GM21515 (cell line): ENCODE data around the gene ABHD12.
"Not testable (repeated sequence)": the region's sequence is repeated elsewhere in the genome, so short reads cannot be mapped to it uniquely, and the experiment has no call there.

ENCODE experiments used
- ATAC-seq: cut with Tn5 transposase; IDR thresholded peaks from one replicate; pipeline ENCODE4 v1.9.1; 2021; ENCODE audit not compliant: unreplicated experiment

ABHD12 gene

DNA sequence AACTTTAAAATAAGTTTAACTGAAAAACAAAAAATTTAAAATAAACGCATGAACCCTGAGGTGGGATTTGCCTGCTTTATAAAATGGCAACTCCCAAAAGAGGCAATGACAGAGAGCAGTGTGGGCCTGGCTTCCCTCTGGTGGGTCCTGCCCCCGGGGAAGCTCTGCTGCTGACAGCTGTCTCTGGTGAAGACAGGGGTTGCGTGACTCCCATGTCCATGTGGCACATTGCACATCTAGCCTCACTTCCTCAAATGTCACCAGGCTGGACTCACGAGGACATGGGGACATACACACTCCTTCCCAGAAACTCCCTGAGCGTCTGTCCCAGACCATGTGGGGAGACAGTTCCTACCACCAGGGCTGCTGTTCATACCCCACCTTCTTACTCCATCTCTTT lies 66.2 kb downstream of the ABHD12 start:
- ATAC-seq: no peak

DNA sequence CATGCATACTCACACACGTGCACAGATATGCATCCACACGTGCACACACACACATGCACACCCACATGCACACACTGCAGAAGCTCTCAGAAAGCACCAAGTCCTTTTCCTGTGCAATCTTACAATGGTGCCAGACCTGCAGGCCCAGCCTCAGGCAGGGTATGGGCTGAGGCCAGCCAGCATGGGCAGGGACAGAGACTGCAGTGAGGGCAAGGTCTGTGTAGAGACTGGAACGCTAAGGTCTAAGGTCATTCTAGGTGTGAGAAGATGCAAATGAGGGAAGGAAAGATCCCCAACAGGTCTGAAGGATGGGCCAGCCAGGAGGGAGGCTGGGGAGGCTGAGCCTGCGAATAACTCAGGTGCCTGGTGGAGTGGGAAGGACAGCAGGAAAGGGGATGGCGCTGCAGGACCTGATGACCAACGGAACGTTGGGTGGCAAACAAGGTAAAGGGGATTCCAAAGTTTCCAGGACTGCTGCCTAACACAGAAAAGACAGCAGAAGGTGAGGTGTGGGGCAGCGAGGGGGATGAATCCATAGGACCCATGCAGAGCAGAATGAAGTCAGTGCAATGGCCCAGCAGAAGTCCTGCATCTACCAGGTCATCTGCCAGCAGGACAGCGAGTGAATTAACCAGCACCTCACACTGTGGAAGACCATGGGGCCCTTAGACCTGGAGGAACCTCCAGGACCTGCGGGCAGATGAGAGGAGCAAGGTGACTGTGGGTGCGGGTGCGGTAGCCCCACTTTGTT lies 67.0 kb downstream of the ABHD12 start:
- ATAC-seq: no peak

DNA sequence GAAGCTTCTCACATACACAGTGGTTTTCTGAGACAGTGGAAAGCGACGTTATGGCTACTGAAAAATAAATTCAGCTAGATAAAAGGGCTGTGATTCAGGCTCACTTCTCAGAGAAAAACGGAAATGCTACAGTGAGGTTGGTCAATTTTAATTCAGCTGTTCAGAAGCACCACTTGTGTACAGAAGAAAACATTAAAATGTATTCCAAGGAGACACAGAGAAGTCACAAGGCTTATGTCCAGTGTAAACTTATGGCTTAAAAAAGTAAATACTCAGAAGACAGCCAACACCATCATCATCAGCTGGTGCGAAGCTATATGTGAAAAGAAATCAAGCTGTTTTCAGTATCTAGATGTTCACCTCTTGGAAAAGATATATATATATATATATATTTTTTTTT lies 68.6 kb downstream of the ABHD12 start:
- ATAC-seq: no peak

DNA sequence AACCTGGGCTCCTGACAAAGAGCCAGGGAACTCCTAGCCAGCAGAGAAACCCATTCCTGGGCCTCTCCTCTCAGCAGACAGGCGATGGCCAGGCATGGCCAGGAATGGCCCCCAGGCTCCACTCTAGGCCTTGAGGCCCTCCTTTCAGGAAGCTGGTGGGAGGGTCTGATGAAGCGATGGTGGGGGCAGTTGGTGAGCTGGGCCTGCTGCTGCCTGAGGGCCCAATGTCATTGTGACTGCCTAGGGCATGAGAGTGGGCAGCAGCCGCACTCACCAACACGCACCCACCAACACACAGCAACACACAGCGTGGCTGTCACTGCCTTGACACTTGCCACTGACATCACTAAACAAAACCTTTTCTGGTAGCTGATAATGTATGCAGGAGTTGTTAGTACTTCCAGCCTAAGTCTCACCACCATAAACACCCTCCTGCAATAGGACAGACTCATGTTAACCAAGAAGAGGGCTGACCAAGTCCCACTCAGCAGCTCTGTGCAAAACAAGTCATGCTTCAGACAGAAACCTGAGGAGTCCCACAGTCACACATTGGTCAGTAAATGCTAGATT lies 69.3 kb downstream of the ABHD12 start:
- ATAC-seq: no peak

DNA sequence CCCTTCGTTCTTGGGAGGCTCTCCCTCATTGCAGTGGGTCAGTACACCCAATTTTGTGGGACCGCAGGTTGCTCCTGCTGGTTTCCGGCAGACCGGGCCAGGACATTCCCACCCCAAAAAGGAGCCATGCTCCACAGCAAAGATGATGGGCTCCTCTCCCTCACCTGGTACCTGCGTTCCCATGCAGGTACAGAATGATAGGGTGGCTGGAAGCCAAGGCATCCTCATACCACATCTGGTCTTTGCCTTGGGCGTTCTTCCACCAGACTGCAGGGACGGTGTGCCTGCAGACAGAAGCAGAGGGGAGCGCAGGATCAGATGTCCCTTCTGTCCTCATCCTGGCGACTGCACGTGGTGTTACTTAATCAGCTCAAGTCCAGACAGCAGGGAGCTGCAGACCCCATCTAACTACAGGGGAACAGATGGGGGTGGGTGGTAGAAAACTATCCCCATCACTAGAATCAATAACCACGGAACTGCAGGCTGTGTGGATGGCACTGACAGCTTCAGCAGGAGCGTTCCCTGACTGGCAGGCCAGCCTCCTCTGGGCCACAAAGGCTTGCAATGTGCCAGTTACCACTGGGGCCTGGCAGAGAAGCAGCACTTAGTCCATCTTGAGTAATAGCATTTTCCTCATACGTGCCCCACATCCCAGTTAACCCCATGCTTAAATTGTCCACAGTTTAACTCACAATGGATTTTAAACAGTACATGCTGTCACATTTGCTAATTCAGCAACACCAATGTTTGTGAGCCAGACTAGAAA lies 70.4 kb downstream of the ABHD12 start:
- no peak for ATAC-seq

DNA sequence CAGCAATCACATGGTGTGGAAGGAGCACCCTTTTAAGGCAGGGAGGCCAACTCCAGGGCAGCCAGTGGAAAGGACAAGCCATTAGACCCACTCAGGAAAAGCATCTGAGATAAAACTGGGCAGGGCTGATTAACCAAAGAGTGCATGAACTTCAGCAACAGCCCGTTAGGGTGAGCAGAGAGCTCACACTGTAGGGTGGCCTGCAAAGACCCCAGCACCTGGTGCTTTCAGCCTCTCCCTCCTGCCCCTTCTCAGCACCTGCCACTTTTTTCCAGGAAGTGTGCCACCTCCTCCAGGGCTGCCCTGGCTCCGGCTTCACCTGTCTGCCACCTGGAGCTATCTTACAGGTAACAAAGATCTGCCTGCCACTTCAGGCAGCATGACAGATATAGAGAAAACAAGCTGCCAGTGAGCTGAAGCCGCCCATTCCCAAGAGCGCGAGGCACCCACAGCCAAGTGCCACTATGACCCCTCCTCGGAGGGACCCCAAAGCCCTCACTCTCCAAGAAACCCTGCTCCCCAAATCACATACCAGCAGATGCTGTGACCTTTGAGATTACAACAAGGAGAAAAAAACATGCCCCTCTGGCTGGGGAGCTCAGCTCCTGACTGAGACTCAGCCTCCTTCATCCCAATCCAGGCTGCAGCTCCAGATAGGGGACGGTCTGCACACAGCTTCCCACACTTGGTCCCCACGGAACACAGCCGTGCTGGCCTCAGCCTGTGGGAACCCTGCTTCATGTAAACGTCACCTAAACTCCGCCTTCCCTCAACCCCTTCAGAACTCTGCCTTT lies 71.2 kb downstream of the ABHD12 start:
- ATAC-seq: peak; percentile 14

DNA sequence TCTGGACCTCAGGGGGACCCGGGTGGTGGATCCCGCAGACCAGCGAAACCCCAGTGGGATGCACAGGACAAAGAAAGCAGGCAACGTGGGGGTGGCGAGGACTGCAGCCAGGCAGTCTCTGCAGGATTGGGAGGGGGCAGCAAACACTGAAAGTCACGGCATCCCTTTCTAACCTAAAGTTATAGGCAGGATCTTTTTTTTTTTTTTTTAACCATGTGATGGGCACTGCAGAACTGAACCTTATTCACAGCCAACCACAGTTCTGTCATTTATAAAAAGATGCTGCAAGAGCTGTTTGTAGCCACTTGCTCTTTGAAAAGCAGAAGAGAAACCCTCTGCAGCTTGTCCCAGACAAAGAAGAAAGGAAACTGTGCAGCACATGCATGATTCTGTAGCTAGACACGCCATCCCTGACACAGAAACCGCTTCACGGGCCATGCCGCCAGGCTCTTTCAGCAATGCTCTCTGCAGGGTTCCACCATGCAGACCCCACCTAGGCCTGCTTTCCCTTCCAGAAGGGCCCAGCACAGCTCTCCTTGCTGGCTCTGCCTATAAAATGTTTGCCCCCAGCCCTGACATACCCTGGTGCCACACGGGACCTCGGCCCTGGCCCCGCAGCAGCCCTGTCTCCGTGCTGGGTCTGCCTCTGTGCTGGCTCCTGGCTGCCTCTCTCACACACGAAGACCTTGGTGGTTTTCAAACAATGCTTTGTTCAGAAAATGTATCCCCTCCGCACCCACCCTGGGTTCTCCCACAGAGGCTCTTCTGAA lies 72.0 kb downstream of the ABHD12 start:
- ATAC-seq: peak; percentile 88

DNA sequence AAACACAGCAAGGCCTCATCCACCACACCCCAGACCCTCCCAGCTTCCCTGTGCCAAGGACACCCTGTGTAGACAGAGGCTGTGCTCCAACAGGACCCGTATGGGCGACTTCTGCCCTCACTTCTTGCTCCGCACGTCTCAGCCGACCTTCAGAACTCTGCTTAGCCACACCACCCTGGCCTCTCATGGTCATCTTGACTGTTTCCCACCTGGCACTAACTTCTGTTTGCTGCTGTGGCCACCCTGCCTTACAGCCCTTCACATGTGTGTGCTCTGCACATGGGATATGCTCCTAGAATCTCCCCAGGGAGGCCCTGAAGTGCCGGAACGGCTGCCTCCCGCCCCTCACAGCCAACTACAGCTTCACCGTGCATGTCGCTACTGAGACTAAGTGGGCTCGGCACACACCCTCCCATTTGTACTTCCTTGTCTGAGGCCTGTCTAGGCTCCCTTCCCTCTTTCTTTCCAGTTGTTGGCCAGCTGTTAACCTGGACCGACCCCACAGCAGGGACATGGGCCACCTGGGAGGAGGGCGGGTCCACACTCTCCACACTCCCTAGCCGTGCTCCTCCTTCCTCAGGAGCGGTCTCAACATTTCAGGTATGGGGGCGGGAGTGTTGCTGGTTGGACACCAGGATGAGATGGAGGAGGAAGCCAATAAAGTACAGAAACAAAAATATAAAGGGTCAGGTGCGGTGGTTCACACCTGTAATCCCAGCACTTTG lies 73.1 kb downstream of the ABHD12 start:
- ATAC-seq: no peak

DNA sequence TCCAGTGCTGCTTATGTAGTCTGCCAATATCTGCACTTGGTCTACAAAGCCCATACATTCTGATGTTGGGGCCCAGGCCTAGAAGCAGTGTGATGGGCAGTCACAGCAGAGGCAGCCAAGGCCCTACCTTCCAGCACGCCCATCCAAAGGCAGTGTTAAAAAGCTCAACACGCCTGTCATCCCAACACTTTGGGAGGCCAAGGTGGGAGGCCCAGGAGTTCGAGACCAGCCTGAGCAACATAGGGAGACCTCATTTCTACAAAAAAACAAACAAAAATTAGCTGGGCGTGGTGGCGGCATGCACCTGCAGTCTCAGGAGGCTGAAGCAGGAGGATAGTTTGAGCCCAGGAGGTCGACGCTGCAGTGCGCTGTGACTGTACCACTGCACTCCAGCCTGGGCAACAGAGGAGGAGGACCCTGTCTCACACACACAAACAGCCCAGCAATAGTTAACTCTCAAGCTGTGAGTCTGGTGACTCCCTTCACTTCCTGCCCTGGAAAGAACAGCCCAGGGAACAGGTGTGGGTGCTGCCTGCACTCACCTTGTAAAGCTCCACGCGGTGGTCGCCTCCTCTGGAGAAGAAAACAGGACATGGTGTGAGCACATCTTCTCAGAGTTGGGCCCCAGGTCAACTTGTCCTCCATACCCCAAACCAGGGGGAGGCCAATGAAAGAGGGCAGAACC lies 74.0 kb downstream of the ABHD12 start:
- no peak for ATAC-seq

DNA sequence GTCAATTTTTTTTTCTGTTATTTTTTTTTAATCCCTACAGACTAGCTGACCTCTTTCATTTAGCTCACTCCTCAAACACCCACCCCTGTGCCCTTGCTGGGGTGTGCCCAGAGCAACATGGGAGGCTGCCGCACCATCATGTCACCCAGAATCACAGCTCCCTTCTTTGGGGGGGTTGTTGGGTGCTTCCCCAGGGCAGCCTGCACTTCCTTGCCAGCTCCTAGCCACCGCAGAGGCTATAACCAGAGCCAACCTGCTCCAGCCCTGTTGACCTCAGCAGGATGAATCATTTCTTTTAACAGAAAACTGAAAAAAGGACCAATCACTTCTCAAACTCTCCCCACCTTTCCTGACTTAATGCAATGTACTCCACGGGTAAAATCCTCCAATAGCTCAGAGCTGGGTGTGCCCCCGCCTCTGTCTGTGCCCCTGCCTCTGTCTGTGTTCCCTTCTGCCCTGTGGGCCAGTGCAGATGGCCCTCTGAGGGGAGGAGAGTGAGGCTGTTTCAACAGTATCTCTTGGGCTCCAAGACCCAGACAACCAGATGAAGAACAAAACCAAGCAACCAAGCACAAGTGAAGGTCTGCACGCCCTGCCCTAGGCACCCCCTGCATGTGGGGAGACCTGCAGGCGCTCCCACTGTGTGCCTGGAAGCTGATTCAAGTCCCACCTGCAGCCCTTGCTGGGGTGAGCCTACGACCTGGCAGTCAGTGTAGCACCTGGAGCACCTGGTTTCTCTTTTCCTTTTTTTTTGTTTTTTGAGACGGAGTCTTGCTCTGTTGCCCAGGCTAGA lies 75.0 kb downstream of the ABHD12 start:
- ATAC-seq: no peak

DNA sequence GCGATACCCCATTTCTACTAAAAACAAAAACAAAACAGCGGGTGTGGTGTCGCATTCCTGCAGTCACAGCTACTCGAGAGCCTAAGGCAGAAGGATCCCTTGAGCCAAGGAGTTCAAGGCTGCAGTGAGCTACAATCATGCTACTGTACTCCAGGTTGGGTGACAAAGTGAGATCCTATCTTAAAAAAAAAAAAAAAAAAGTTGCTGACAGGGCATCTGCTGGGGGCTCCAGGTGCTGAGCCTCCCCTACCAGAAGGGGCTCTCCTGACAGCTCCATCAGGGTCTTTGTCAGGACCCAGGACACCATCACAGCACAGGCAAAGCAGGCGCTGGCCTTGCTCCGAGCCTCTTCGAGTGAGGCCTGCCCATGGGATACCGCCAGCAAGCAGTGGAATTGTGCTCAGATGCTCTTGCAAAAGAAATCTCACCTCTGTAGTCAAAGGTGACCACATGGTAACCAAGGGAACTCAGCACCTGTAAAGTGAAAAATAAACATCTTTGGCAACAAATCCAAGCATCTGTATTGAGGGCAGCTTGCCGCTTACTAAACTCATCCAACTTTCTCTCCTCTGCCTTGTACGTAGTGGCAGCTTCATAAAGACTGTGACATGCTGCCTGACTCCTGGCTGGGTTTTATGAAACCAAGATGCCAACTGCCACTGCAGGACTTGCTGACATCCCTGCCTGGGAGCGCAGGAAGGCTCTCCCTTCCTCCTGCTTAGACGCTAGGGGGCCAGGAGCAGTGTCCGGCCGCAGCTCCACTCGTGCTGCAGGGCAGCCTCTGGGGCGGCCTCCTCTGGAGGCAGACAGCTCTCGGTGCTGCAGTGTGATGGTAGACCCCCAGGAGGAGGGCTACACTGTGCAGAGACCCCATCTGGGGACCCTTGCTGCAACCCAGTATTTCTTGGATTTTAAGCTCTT lies 75.9 kb downstream of the ABHD12 start:
- ATAC-seq: no peak

DNA sequence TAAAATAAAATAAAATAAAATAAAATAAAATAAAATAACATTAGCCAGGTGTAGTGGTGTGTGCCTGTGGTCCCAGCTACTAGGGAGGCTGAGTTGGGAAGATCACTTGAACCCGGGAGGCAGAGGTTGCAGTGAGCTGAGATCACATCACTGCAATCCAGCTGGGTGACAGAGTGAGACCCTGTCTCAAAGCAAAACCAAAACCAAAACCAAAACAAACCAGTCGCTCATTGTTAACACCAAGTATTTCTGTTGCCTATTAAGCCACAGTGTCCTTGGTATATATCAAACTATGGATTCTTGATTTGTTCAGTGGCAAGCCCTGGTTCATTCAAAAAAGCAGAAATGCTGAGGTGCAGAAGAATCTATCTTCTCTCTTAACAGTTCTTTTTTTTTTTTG lies 77.0 kb downstream of the ABHD12 start:
- ATAC-seq: no peak

DNA sequence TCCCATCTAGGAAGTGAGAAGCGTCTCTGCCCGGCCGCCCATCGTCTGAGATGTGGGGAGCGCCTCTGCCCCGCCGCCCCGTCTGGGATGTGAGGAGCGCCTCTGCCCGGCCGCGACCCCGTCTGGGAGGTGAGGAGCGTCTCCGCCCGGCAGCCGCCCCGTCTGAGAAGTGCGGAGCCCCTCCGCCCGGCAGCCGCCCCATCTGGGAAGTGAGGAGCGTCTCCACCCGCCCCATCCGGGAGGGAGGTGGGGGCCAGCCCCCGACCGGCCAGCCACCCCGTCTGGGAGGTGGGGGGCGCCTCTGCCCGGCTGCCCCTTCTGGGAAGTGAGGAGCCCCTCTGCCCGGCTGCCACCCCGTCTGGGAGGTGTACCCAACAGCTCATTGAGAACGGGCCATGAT lies 77.9 kb downstream of the ABHD12 start:
- ATAC-seq: not testable (repeated sequence)

DNA sequence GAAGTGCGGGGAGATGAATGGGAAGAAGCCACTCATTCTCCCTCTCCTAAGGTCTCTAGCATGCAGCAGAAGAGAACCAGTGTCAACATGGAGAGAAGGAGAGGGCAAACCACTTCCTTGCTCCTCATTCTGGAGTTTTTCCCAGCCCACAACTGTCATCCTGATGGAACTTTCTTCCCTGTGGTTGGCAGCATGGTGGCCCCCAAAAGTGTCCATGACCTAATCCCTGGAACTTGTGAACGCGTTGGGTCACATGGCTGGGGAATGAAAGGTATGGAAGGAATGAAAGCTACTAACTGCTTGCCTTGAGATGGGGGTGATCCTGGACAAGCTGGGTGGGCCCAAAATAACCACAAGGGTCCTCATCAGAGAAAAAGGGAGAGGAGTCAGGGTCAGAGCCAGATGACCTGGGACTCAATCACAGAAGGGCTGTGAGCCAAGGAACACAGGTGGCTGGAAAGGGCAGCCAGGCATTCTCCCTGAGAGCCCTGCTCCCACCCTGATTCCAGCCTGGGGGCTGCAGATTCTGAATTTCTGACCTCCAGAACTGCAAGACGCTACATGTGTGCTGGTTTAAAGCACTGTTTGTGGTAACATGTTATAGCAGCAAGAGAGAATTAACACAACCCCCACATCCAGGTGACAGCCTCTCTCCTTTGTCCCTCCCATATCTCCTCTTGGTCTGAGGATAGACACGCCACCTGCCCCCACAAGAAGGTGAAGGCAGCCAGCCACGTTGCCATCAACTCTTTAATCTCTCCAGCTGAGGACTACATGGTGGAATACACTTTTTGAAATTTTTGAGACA lies 79.5 kb downstream of the ABHD12 start:
- ATAC-seq: no peak

DNA sequence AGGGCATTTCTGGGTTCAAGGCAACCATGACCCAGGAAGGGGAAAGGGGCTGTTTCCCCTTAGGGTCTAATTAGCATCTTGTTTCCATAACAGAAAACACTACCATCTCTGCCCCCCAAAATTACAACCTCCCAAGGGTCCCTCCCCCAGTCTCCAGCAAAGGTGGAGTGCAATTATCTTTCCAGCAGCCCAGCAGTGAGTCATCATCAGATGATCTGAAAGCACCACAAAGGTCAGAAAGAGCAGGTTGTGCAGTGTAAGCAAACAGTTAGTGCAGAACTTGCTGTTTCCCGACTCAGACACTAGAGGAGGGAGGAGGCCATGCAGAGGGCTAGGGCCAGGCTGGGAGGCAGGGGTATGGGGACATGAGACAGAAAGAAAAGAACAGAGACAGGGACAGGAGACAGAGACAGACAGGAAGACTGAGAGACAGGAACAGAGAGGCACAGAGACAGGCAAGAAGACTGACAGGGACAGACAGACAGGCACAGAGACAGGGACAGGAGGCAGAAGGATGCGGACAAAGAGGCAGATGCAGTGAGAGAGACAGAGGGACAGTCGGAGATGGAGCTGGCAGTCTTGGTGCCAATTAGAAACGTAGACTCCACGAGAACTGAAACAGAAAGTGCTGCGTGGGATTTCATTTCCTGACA lies 80.2 kb downstream of the ABHD12 start:
- peak; percentile 91 for ATAC-seq
